ENCODE measurements around the gene DPYSL3.

Gene DPYSL3

DNA sequence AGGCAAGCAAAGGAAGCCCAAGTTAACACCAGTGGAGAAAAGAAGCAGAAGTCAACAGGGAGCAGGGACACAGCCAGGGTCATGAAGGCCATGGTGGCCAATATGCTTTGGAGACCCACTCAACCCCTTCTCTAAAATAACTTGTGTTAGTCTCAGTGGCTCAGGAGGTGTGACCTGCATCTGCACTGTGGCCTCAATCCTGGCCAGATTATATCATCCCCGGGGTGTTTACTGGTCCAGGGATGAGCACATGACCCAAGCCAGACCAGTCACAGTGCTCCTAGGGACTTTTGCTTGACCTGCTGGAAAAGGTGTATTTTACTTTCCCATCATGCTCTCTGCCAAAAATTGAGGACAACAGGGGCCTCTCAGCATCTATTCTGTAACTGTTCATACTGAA lies 105.2 kb downstream of the DPYSL3 start:
- no peak for DNase-seq (ENCODE audit: low read depth in 2 of 2)

DNA sequence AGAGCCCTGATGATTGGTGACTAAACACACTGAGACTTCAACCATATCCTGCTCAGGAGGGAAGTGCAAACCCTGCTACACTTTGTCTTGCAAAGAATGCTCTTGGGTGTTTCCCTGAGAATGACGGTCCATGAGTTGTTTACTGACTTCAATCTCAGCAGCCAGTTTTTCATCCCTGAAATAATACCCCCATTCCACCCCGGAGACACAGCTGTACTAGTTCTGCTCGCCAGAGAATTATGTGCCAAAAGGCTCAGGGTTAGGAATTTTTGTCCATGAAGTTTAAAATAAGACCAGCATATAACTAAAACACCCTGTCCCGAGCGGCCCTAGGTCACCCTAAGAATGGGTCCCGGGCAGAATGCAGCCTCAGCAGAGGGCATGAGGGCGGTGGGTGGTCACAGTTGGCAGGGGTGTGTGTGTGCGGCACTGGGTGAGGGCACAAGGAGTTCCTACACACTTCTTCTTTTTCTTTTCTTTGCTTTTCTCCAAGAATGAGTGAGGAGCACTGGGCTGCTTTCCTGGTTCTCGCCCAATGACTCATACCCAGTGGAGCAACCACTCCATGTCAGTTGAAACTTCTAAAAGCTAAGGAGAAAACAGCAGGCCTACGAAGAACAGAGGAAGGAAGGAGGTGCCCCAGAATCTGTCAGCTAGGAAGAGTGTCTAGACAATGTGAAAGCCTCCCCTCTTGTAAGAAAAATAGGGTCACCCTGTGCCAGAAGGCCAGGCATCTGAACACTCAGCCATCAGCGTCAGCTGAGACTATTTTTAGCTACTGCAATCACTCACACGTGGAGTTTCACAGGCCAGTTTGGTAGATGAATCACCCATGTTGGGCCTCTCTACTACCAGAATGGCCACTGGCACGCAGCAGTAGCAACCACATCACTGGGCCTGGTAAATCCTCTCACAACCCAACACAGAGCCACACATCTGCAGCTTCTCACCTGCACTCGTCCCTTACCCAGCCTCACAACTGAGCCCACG lies 105.9 kb downstream of the DPYSL3 start:
- no peak for DNase-seq (ENCODE audit: low read depth in 2 of 2)

DNA sequence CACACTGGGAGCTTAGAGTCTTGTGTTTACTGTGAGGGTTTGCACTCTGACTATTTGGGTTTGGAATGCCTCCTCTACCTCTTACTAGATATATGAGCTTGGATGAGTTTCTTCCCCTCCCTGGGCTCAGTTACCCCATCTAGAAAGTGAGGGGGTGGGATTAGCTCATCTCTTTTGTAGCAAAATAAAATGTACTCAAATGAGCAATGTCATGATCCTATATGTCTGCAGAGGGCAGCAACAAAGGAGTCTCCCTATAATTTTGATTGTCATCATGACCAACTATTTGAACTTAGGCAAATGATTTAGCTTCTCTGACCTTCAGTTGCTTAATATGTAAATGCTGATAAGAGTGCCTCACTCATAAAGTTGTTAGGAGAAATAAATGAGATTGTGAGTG lies 109.0 kb downstream of the DPYSL3 start:
- no peak for DNase-seq (ENCODE audit: low read depth in 2 of 2)

DNA sequence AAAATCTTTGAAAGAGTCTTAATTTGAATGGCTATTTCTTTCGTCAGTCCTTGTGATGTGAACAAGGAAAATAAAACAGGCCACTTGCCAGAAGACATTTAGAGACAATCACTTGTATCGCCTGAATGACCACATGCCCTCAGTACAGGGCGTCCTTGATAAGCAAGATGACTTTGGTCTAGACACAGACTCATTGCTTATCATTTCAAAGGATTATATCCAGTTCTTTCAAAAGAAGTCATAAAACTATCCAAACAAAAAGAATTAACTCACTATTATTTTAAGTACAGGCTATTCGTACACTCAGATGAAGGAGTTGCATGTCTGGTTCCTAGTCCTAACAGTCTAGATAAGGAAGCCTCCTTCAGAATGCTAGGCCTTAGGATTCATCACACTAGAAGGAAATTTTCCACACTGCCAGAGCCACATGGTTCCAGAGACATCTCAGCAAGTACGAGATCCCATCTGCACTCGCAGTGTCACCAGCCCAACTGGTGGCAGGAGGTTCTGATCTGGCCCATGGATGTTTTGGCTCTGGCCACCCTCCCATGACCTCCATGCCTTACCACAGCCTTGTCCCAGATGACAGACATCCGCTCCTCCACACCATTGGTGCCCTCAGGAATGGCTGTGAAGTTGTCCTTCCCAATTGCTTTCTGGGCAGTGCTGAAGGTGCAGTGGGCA lies 109.6 kb downstream of the DPYSL3 start:
- DNase-seq (ENCODE audit: low read depth in 2 of 2): no peak

DNA sequence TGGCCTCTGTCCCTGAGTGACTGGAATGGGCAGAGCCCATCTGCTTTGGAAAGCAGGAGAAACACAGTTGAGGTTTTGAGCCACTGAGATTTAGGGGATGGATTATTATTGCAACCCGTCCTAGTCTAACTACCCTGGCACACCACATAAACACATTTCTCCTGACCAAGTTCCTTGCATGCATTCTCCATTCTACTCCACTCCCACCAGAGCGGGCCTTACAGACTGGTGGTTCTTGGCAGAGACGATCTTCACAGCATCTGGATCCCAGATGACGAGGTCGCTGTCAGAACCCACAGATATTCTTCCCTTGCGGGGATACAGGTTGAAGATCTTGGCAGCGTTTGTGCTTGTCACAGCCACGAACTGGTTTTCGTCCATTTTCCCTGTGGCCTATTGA lies 111.0 kb downstream of the DPYSL3 start:
- DNase-seq (ENCODE audit: low read depth in 2 of 2): no peak

DNA sequence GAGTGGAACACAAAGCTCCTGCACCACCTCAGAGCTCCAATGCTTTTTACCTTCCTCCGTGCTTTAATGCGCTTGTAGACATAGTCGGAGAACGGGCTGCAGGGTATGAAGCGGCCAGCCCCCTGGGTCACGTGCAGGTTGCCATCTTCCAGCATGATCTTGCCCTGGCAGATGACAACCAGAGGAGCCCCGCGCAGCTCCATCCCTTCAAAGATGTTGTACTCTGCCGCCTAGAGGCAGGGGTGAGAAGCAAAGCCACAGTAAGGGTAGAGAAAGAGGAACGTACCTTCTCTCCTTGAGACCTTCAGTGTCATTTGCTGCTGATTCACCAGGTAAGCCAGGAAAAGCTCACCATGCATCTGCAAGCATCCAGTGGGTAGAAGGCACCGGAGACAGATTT lies 112.3 kb downstream of the DPYSL3 start:
- no peak for DNase-seq (ENCODE audit: low read depth in 2 of 2)

DNA sequence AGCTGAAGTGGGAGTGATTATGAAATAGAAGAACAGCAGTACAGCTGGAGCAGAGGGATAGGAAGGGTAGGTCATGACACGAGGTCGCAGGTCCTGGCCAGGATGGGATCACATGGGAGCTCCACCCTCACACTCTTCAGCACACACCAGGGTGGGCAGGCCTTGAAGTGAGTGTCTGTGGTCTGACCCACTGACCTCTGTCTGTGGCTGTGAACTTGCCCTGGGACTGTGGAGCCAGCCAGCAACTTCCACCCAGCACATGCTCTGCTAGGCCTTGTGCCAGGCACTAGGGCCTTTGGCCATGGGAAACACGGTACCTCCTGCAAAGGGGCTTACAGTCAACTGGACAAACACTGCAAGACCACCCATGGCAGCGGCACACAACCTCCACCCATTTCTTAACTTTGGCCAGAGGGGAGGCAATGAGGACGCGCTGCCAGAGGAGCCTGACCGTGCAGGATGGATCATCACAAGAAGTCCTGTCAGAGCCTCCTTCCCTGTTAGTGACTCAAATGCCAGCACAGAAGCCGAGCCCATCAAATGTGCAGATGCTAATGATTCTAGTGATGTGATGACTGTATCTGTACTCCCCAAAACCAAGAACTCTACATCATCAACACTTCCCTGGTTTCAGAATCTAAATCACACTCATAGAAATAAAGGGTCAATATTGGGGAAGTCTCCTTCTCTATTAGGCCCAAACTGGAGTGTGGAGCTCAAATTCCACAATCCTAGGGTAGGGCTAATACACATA lies 113.6 kb downstream of the DPYSL3 start:
- DNase-seq (ENCODE audit: low read depth in 2 of 2): no peak

DNA sequence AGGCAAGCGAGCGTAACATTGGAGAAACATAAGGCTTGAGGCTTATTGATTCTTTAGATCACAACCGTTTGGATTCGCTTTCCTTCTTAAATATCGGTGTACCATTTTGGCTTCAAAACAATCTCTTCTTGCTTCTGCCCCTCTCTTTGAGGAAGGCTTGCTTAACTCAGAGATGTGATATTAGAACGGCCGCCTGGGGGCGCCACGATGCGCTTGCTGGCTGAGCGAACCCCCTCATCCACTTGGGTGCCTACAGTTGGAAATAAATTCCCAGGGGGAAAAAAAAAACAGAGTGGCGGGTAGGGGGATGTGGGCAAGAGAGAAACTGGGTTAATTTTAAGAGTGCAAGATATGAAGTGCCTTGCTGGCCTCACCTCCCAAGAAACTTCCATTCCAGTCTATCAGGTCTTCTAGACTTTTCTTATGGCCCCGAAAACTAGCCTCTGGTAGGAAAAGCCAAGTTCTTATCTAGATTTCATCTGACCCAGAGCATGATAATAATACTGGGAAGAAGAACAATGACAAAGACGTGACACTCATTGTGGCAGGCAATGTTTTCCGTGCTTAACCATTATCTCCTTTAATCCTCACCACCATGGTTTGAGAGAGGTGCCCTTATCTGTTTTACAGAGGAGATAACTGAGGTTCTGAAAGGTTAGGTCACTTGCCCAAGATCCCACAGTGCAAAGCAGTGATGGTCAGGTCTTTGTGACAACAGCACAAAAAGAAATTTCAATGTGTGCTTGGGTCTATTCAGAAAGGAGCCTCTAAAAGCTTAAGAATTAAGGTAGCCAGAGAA lies 115.8 kb downstream of the DPYSL3 start:
- no peak for DNase-seq (ENCODE audit: low read depth in 2 of 2)

DNA sequence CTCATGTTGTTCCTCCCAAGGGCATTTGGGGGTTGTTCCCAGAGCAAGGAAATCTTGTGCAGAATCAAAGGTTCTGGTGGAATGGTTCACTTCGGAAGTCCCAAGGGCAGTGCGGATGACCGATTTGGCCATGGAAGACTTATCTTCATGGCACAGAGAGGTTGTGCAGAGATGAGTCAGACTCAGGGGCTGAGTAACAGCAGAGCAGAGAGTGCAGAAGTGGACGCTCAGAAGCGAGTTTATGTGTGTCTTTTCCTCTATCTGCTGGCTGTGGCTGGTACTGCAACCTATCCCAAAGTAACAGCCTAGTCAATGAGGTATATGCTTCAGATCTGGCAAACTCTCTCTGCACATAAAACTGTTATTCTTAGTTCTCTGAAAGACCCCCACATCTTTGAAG lies 118.1 kb downstream of the DPYSL3 start:
- no peak for DNase-seq (ENCODE audit: low read depth in 2 of 2)

DNA sequence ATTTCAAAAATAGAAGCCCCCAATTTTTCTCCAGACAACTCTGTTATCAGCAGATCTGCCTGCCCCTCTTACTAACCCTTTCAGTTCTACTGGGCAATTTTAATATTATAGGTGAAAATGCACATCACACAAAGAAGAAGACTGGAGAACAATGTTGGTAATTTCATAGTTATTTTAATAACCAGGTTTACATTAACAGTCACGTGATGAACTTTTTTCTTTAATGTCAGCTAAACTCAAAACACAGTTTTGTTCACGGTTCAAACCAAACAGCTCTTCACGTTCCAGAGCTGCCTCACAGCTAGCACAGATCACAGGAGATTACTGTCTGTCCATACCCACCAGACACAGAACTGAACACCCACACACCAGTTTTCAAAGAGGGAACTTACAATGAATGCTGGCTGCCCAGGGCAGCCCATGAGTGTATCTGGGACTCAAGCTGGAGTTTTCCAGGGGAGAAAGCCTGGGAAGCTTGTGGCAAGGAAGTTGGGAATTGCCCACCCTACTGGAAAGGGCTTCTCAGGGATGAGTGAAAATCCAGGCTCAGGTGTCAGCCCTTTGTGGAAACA lies 119.1 kb downstream of the DPYSL3 start:
- DNase-seq (ENCODE audit: low read depth in 2 of 2): no peak

DNA sequence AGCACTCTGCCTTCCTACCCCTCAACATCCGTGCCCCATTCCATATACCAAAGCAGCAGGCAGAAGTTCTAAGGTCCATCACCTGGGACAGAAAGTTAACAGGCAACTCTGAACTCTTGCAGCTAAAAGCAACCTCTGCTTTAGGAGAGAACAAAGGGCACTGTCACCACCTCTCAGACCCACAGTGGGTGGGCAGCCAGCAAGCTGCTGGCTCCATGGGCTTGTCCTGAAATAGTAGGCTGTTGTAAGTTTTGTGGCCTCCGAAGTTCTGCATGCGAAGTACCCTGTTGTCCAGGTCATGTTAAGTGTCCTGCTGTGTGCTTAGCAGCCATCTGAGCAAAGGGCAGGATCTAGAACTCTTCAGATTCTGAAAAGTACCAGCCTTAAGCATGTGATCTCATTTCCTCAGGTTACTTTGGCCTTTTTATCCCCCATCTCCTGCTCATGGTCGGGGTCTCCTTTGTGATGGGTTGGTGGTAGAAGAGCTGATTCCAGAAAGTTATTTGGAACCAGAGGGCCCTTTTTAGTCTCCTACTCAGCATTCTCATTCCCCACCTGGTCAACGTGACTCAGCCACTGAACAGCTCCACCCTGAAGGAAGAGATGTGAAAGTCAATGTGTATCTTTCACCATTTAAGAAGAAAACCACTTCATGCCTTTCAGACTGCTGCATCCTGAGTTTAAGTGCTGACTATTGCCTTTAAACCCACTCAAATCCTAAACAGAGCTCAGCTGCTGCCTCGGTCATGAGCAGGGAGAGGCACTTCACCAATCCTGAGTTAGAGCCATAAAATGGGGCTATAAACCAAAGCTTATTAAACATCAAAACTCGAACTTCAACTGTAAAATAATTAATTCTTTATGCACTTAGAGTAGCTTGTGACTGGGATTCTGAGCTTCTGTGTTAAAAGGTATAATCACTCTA lies 121.4 kb downstream of the DPYSL3 start:
- no peak for DNase-seq (ENCODE audit: low read depth in 2 of 2)

DNA sequence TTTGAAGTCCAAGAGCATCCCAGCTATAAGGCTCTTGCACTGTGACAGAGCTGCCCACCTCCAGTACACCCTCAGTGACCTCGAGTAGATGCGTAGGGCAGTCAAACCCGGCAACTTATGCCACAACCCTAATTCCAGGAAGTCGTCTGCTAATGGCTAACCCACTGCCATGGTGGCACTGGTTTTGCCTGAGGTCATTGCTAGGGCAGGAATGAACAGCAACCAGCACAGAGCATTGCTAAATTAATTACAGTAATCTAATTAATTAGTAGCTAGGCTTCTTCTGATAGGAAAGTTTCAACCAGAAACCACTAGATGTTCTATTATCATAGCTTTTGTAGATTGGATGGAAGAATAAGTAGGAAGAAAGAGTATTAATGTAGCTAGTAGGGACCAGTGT lies 122.8 kb downstream of the DPYSL3 start:
- no peak for DNase-seq (ENCODE audit: low read depth in 2 of 2)

DNA sequence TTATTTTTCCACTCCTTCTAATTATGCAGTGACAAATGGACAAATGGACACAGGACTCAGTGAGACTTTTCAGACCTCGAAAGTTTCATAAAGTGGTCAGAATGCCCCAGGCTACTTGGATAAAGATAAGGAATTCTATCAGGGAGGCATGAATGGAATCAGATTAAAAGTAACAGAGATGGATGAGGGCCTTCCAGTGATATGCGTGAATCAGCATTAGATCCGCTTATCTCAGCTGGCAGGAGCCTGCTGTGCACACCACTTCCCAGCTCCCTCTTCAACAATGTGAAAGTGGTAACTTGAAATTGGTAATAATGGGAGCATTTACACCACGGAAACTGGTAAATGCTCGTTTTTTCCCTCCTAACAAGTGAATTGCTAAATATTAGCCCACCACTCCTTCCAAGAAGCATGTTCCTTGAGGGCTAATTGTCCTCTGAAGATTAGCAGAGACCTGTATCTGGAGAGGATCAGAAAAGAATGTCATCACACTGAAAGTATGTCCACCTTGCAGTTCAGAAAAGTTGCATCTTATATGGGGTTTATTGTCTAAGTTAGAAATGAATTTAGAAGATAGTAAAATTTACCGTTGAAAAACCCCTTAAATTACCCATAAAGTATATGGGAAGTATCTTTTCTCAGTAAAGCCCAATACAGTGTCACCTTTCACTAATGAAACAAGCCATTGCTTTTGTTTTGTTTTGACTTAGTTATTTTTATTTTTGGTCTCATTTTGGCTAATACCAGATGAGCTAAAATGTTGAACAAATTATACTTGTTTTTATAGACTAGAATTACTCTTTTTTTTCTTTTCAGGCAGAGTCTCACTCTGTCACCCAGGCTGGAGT lies 125.3 kb downstream of the DPYSL3 start:
- no peak for DNase-seq (ENCODE audit: low read depth in 2 of 2)

DNA sequence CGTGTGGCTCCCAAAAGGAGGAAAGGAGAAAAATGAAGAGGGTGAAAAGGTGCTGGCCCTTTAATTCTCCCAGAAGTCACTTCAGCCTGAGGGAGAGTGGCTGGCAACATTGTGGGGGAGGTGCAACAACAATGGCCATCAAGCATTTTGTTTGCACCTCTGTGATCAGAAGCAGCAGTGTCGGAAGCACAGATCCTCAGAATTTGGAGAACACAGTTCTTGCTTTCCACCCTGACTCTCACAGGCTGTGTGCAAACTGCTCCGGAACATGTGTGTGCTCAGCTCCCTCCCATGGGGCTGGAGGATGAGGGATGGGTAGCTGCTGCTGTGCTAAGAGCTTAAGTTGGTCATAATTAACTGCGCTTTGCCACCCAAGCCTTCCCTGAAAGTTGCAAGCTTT lies 127.1 kb downstream of the DPYSL3 start:
- no peak for DNase-seq (ENCODE audit: low read depth in 2 of 2)

DNA sequence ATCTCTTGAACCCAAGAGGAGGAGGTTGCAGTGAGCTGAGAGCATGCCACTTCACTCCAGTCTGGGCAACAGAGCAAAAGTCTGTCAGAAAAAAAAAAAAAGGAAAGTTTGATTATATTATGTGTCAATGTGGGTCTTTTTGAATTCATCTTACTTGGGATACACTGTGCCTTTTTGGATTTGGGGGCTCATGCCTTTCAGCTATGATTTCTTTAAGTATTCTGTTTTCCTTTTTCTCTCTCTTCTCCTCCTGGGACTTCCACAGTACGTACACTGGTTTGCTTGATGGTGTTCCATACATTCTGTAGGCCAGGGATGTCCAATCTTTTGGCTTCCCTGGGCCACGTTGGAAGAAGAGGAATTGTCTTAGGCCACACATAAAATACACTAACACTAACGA lies 128.3 kb downstream of the DPYSL3 start:
- no peak for DNase-seq (ENCODE audit: low read depth in 2 of 2)

DNA sequence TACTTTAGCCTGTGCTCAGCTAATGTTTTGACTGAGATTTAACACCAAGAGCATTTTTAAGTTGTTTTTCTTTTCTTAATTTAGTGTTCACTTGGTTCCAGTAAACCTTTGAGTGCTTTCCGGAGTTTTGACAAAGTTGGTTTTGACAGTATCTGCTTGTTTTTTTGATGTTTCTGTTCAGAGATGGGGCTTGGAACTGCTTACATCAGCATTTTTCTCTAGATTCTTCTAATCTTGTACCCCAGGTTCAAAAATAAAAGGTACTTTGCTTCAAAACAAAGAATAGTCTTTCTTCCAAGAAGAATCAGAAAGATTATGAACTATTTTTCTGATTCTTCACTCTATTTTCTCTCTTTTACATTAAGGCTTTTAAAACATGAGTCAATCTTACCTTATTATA lies 132.2 kb downstream of the DPYSL3 start:
- DNase-seq (ENCODE audit: low read depth in 2 of 2): no peak

DNA sequence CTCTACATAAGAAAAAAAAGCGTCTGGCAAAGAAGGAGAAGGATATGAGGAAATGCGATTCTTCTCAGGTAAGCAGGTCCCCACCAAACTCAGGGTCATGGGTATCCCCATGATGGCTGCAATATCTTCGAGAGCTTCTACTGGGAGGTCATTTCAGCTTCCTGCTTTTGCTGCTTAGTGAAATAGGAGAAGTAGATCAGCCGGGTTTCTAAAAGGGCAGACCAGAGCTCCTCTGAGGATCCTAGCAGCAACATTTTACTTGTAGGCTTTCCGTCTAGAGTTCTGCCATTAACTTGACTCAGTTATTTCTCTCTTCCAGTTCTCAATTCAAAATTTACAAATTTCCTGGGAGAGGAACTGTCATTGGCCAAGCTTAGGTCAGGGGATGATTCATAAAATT lies 134.7 kb downstream of the DPYSL3 start:
- no peak for DNase-seq (ENCODE audit: low read depth in 2 of 2)

DNA sequence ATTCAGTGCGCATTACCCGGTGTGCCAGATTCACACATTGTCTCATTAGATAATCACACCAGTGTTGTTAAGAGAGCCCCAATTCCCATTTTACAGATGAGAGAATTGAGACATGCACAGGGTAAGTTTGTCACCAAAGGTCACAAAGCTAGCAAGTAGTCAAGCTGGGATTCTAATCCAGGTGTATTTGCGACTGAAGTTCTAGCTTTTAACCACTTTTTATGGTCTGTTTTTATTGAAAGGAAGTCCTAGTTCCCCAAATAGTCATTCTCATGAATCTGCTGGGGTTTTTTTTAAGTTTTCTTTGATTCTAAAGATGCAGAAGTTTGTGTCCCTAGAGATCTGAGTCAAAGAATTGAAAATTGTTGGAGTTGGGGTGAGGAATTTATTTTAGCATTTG lies 136.5 kb downstream of the DPYSL3 start:
- no peak for DNase-seq (ENCODE audit: low read depth in 2 of 2)

DNA sequence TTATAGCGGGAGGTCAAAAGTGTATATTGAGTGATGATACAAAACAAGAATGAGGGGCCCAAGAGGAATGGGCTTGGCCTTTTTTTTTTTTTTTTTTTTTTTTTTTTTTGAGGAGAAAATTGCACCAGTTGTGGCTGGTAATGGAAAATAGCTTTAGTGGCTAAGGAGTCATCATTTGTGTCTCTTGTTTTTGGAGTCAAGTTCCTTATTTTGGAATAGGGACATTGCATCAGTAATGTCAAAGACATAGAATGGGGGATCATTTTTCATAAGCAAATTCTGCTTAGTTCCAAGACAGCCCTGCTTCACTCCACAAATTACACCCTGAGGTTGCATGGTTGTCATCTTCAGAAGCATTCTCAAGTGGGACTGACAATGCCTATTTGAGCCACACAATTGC lies 137.7 kb downstream of the DPYSL3 start:
- no peak for DNase-seq (ENCODE audit: low read depth in 2 of 2)

All from stimulated activated CD8-positive, alpha-beta memory T cell treated with anti-CD3 and anti-CD28 coated beads, Interleukin-15, amount 100 ng/mL, for 48 hours (primary cell).